ENCODE results near the gene SLC39A12. TPM values are rescaled to one million over a fixed set of nuclear protein-coding genes. Genes with fewer than 3 reads are reported as not detected.

SLC39A12 gene
- total and polyA plus RNA-seq, 2 of the 4 experiments (the other 2 are of a cell fraction), result not detected

DNA sequence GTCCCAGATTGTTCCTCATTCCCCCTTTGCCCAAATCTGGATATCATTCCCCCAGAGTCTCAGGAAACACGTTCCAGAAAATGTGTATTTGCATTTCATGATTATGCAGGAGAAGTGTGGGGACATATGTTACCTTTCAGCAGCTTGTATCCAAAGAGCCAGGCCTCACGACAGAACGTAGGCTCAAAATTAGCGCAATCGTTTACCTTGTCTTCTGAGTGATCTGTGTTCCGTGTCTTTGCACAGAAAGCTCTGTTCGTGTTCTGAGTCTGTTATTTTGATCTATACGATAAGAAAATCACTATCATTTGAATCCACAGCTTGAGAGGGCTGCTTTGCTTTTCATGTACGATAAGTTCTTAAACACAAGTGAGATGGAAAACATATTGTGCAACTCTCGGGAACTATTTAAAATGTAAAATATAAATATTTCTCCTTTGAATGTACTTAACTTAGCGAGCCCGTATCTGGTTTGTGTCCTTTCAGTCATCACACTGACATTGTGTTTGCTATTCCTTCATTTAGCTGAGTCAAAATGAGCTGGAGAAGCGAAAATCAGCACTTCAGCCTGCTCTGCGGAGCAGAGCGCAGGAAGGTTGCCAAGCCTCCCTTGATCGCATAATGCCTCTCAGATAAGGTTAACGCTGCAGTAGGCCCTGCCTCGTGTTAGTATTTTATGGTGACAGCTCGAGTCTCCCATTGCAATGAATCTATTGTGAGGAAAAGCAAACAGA, 108.3 kb downstream of the SLC39A12 start:
- Histone ChIP-seq H4K20me1 (ENCODE audit: insufficient read depth, low read length) (no peaks in the 10 kb centered on the region), H2BK120ac (ENCODE audit: low read depth, low read length) (no peak overlapping the region), H2AK5ac (ENCODE audit: low read depth, low read length) (no peak overlapping the region), H3K27ac (ENCODE audit: insufficient read depth, low read length) (peak overlapping the region; percentile 25; the same call in 1 of the 2 replicates), H3K14ac (replicated peaks; ENCODE audit: low read depth, low read length) (no peak overlapping the region), H3K4me1 (ENCODE audit: control insufficient read depth, insufficient read depth, low read length) (peaks cover 4% of the 10 kb centered on the region; the same call in 1 of the 2 replicates), H3K9ac (ENCODE audit: low read depth, low read length) (no peak overlapping the region), H3K56ac (ENCODE audit: extremely low read depth, insufficient read depth, low read length) (no peak overlapping the region), H3K4me2 (ENCODE audit: low read depth, low read length) (peak overlapping the region; percentile 78), H3K4me3 (ENCODE audit: insufficient read depth, low read depth, low read length) (no peak overlapping the region), H3K79me1 (ENCODE audit: low read depth in 1 of 2, low read length in 2 of 2) (no peaks in the 10 kb centered on the region), H3K4ac (ENCODE audit: low read depth, low read length) (no peak overlapping the region), H3K9me1 (ENCODE audit: insufficient read depth, low read length) (no peaks in the 10 kb centered on the region), H4K5ac (ENCODE audit: low read depth, low read length) (peak overlapping the region; percentile 46; the same call in 1 of the 2 replicates), H3K23ac (ENCODE audit: low read depth, low read length) (no peak overlapping the region), H2AFZ (replicated peaks; ENCODE audit: low read length, poor library complexity) (peak overlapping the region; percentile 62), H3K9me3 (ENCODE audit: control insufficient read depth, insufficient read depth, low read length) (peaks cover 2% of the 10 kb centered on the region; the same call in 1 of the 2 replicates), H3K36me3 (ENCODE audit: control insufficient read depth, insufficient read depth, low read length) (no peaks in the 10 kb centered on the region), H2AK9ac (replicated peaks; ENCODE audit: low read depth, low read length, poor library complexity) (no peak overlapping the region), H4K91ac (ENCODE audit: insufficient read depth, low read depth, low read length) (no peak overlapping the region), H3K18ac (ENCODE audit: low read depth, low read length) (peak overlapping the region; percentile 54; the same call in 1 of the 2 replicates), H4K8ac (ENCODE audit: low read depth in 2 of 2, low read length in 2 of 2) (0 out of 4 replicates have a peak overlapping the region, but pooled peaks of 1 of the 2 experiments have one; percentile 12), H2BK20ac (ENCODE audit: low read depth, low read length) (no peak overlapping the region), H2BK15ac (ENCODE audit: low read depth, low read length) (no peak overlapping the region), H3K27me3 (ENCODE audit: control insufficient read depth, insufficient read depth, low read length) (no peaks in the 10 kb centered on the region), H2BK5ac (ENCODE audit: low read depth, low read length, poor library complexity, severe bottlenecking) (no peak overlapping the region)
- dilution Hi-C loops (cut with HindIII; ENCODE audit: low sequenced_read_pairs, unreplicated experiment), result no loop called here
- ChIA-PET CTCF (interaction anchor here (1.1 kb wide), 1 partner anchor 15 kb away, joined by 3 read pairs; no protein-coding TSS in a partner anchor), POLR2A (ENCODE audit: unreplicated experiment) (no interaction called here)
- no TSS peak for BruUV-seq (replicated peaks)
- TF ChIP-seq CEBPB (IDR thresholded peaks at IDR 0.05; ENCODE audit: low read depth, low read length), result peak; percentile 61
- TF ChIP-seq RAD21 (IDR thresholded peaks at IDR 0.05; ENCODE audit: low read length), result no peak
- TF ChIP-seq MAZ (IDR thresholded peaks at IDR 0.05; ENCODE audit: borderline replicate concordance, low read depth, low read length), result no peak
- TF ChIP-seq MXI1 (IDR thresholded peaks at IDR 0.05; ENCODE audit: borderline replicate concordance, low read depth, low read length), result no peak
- TF ChIP-seq, protein P1, sequence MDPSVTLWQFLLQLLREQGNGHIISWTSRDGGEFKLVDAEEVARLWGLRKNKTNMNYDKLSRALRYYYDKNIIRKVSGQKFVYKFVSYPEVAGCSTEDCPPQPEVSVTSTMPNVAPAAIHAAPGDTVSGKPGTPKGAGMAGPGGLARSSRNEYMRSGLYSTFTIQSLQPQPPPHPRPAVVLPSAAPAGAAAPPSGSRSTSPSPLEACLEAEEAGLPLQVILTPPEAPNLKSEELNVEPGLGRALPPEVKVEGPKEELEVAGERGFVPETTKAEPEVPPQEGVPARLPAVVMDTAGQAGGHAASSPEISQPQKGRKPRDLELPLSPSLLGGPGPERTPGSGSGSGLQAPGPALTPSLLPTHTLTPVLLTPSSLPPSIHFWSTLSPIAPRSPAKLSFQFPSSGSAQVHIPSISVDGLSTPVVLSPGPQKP (IDR thresholded peaks at IDR 0.05; ENCODE audit: borderline replicate concordance, low read depth, low read length), result no peak
- TF ChIP-seq BHLHE40 (IDR thresholded peaks at IDR 0.05; ENCODE audit: low read depth, low read length), result no peak
- no peak for TF ChIP-seq CHD1 (IDR thresholded peaks at IDR 0.05; ENCODE audit: low read depth, low read length)
- TF ChIP-seq MAFK (IDR thresholded peaks at IDR 0.05; ENCODE audit: low read depth, low read length), result no peak
- 19% methylated on average over 4 of the region's 19 CpGs; no CpG with 5 or more reads in 1 of the 2 experiments for WGBS, 2 experiments (ENCODE audit: extremely low coverage in 2 of 2, insufficient read length in 1 of 2)
- ATAC-seq (ENCODE audit: low read depth) (peak; percentile 73), DNase-seq (peak; percentile 47)
- in situ Hi-C loops (cut with MboI; ENCODE audit: low sequenced_read_pairs), result no loop called here
- intact Hi-C loops (cut with micrococcal nuclease), result no loop called here
